Loucy (cell line): ENCODE measurements around the gene ZFY.

Source experiments
- CTCF ChIP-seq: fragments of 200-600 bp; sonication (generic); conservative IDR thresholded peaks from 2 replicates; pipeline ENCODE4 v1.5.1; 2014; ENCODE audit warnings: mild to moderate bottlenecking, antibody characterized with exemption, low read length
- EZH2phosphoT487 ChIP-seq: fragments of 200-600 bp; IDR thresholded peaks from 2 replicates; pipeline ENCODE4 v1.6.1; 2018; ENCODE audit warnings: antibody characterized with exemption, mild to moderate bottlenecking, moderate library complexity, borderline replicate concordance

- TF ChIP-seq CTCF (no peak), EZH2phosphoT487 (no peak)
Observed at GRCh38 chrY:2907356-2907755, 27.8 kb upstream of the ZFY start.
